Ovary (tissue), 9 donors: ENCODE measurements around the gene MBOAT2. TPM values are rescaled to one million over a fixed set of nuclear protein-coding genes. Genes with fewer than 3 reads are reported as not detected.

Experiments
- DNase-seq, 5 donors: peaks; one replicate each; pipeline ENCODE4 v3.0.0-alpha.2; 2019 to 2020
- H3K27ac ChIP-seq, 2 donors: fragments of 200-600 bp; one replicate each; pipeline versions ENCODE4 v1.5.1 to v1.8.0; 2019 to 2022
- H3K27me3 ChIP-seq: fragments of 200-600 bp; one replicate; pipeline ENCODE4 v1.8.0; 2022
- H3K36me3 ChIP-seq: fragments of 200-600 bp; sonication (generic); one replicate; pipeline ENCODE4 v1.5.1; 2019
- H3K4me1 ChIP-seq: one replicate; pipeline ENCODE4 v1.8.1; 2013; ENCODE audit warnings: mild to moderate bottlenecking, moderate library complexity; ENCODE audit not compliant: insufficient read depth
- H3K4me3 ChIP-seq: fragments of 200-600 bp; sonication (generic); one replicate; pipeline ENCODE4 v1.5.1; 2017
- H3K9me3 ChIP-seq, 2 donors: fragments of 200-600 bp in 1 of 2; sonication (generic) in 1 of 2; one replicate each; pipeline versions ENCODE4 v1.5.1 to v1.8.1; 2013 to 2019; ENCODE audit warnings: mild to moderate bottlenecking in 1 of 2, moderate library complexity in 1 of 2
- CTCF ChIP-seq, 3 donors: fragments of 450-650 bp in 2 of 3; fragments of 200-600 bp in 1 of 3; IDR thresholded peaks; one replicate each; pipeline versions ENCODE4 v1.5.1 to v1.8.0; 2016 to 2022; ENCODE audit warnings: antibody characterized with exemption in 3 of 3, mild to moderate bottlenecking in 1 of 3
- EP300 ChIP-seq: sonication (generic); formaldehyde crosslinking; IDR thresholded peaks from one replicate; pipeline ENCODE4 v1.6.1; 2017; ENCODE audit warnings: antibody characterized with exemption
- POLR2A ChIP-seq: fragments of 450-650 bp; IDR thresholded peaks from one replicate; pipeline ENCODE4 v1.6.1; 2017; ENCODE audit warnings: antibody characterized with exemption, mild to moderate bottlenecking, moderate library complexity
- WGBS, 3 donors: extraction: QIAGEN DNeasy Blood & Tissue Kit in 1 of 3; methylation state at CpG; one replicate each; pipeline versions ENCODE4 v1.1.5 to v1.1.7; 2013 to 2017; 5-methylcytosine and 5-hydroxymethylcytosine counted together
- intact Hi-C, 4 donors: fragments of 100-400 bp; cut with DNase I; formaldehyde crosslinking; loops; one replicate each; pipeline versions ENCODE4 v1.11.0 to v1.15.1; 2022 to 2023
- polyA plus RNA-seq, 2 donors: library from polyadenylated mRNA; stranded (reverse); fragments of 200-250 nt in 1 of 2; fragments of 350-450 nt in 1 of 2; fragmentation: Illumina TruSeq in 1 of 2; extraction: RNeasy Lipid Tissue Mini Kit (QIAGEN cat#74804) in 1 of 2; gene quantifications; one replicate each; pipeline ENCODE4 v1.2.3, GENCODE V29; 2013 to 2014
- total RNA-seq, 7 donors: library from RNA; depleted of rRNA in 2 of 7; stranded (reverse); fragments of >200 nt in 2 of 7; fragmentation: NEBNext Ultra II Directional in 3 of 7; extraction: Animal tissue kit (Norgen Biotek cat#: 25700) in 3 of 7; gene quantifications; one replicate each; pipeline versions ENCODE4 v1.1.0 to v1.2.4, GENCODE V29; 2016 to 2023
- donor health status: DM: no; HTN: no; CAD: no; lungs with moderate emphysema.
- donor health status: DM: no; HTN: no; CAD: no.
- donor health status: Bipolar disorder and iron deficiency.
- donor health status: DM: yes; HTN: yes; CAD: no.
- donor health status: DM: no; HTN: no; CAD: no.
- donor health status: DM: yes; HTN: yes; CAD: no.

MBOAT2 gene
- total and polyA plus RNA-seq, 9 donors, result 8.4 to 51.0 (median 24.5) TPM

DNA sequence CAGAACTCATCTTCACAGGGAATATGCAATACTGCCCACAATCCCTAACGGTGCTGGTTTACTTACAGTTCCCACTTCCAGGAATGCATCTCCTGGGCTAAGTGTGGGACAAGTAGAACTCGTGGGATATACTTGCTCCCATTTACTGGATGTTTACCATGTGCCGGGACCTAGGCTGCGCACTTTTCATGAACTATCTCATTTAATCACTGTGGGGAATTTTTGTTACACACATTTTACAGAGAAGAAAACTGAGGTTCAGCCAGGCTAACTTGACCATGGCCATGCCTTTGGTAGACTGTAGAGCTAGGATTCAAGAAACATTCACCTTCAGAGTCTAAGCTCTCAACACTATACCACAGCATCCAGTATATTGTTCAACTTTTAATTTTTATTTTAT lies 24.4 kb upstream of the MBOAT2 start:
- TF ChIP-seq POLR2A (no peak), EP300 (no peak), CTCF (IDR thresholded peaks at IDR 0.05) (no peak)
- DNase-seq, result no peak
- intact Hi-C loops, result no loop called here
- no peaks in the 10 kb centered on the region for H3K9me3 ChIP-seq
- no peaks in the 10 kb centered on the region for H3K36me3 ChIP-seq
- no peaks in the 10 kb centered on the region for H3K27me3 ChIP-seq
- 86 to 94% (median 91%) methylated on average over 4 of the region's 4 CpGs for WGBS, 3 donors
- no peak overlapping the region for H3K4me3 ChIP-seq
- H3K4me1 ChIP-seq, result no peaks in the 10 kb centered on the region
- no peak overlapping the region for H3K27ac ChIP-seq

DNA sequence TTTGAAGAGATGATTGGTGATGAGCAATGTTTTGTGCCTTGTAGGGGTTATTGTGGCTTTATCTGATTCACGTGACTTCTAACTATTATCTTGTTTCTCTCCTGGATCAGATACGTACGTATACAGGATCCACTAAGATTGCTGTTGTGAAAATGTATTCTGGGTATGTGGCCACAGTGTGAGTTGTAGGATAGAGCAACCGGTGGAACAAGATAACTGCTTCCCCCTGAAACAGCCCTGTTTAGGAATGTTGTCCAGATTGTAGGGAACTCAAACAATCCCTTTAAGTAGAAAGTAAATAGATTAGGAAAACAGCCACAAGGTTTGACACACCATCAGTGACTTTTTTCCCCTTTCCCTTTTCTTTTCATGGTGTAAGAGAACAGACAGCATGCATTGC lies 22.3 kb upstream of the MBOAT2 start:
- 46 to 68% (median 61%) methylated on average over 4 of the region's 4 CpGs for WGBS, 3 donors
- DNase-seq, result no peak
- no peaks in the 10 kb centered on the region for H3K27me3 ChIP-seq
- TF ChIP-seq CTCF (IDR thresholded peaks at IDR 0.05) (no peak), POLR2A (no peak), EP300 (no peak)
- no peak overlapping the region for H3K27ac ChIP-seq
- H3K36me3 ChIP-seq, result no peaks in the 10 kb centered on the region
- intact Hi-C loops, result no loop called here
- no peaks in the 10 kb centered on the region for H3K9me3 ChIP-seq
- no peaks in the 10 kb centered on the region for H3K4me1 ChIP-seq
- H3K4me3 ChIP-seq, result no peak overlapping the region

GRCh38 chr2:9024575-9024974 lies 21.1 kb upstream of the MBOAT2 start:
- Histone ChIP-seq H3K4me1 (no peaks in the 10 kb centered on the region), H3K27me3 (no peaks in the 10 kb centered on the region), H3K27ac (no peak overlapping the region), H3K9me3 (no peaks in the 10 kb centered on the region), H3K36me3 (no peaks in the 10 kb centered on the region), H3K4me3 (no peak overlapping the region)
- TF ChIP-seq CTCF (IDR thresholded peaks at IDR 0.05) (no peak), POLR2A (no peak), EP300 (no peak)
- no peak for DNase-seq
- intact Hi-C loops, result no loop called here

DNA sequence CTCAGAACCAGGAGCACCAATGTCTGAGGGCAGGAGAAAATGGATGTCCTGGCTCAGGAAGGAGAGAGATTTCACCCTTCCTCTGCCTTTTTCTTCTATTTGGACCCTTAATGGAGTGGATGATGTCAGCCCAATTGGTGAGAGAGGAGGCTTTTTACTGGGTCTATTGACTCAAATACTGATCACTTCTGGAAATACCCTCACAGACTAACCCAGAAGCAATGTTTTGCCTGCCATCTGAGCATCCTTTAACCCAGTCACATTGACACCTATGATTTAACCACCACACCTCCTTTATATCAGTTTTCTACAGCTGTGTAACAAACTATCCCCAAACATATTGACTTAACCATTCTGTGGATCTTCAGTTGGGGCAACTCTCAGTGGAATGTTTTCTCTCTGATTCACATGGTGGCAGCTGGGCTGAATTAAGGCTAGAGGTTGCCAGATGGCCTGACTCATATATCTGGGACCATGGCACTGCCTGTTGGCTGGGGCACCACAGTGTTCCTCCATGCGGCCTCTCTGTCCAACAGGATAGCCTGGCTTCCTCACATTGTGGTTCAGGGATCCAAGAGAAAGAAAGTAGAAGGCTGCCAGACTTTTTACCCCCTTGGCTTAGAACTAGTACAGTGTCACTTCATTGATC lies 18.2 kb upstream of the MBOAT2 start:
- no peaks in the 10 kb centered on the region for H3K4me1 ChIP-seq
- TF ChIP-seq POLR2A, result no peak
- TF ChIP-seq EP300, result no peak
- TF ChIP-seq CTCF (IDR thresholded peaks at IDR 0.05), result no peak
- WGBS, 3 donors, result 90 to 100% (median 97%) methylated on average over 1 of the region's 1 CpG
- no peaks in the 10 kb centered on the region for H3K27me3 ChIP-seq
- no peaks in the 10 kb centered on the region for H3K36me3 ChIP-seq
- no peak overlapping the region for H3K27ac ChIP-seq
- H3K4me3 ChIP-seq, result no peak overlapping the region
- H3K9me3 ChIP-seq, result no peaks in the 10 kb centered on the region
- no peak for DNase-seq
- intact Hi-C loops, result no loop called here
